Measurements from ENCODE around the gene NDE1. TPM values are rescaled to one million over a fixed set of nuclear protein-coding genes. Genes with fewer than 3 reads are reported as not detected.
"Not testable (repeated sequence)": the region's sequence is repeated elsewhere in the genome, so short reads cannot be mapped to it uniquely, and the experiment has no call there.

NDE1 gene
- total and polyA plus RNA-seq, 8 donors, result 3.3 to 13.2 (median 5.9) TPM

GRCh38 chr16:15721018-15721417 lies 71.0 kb downstream of the NDE1 start:
- Histone ChIP-seq H3K9me3 (no peaks in the 10 kb centered on the region), H3K27ac (no peak overlapping the region), H3K27me3 (no peaks in the 10 kb centered on the region), H3K4me3 (no peak overlapping the region), H3K36me3 (peaks cover 0 to 4% (median 0%) of the 10 kb centered on the region in 3 donors), H3K4me1 (no peaks in the 10 kb centered on the region)
- WGBS, 2 donors, result 92 to 96% methylated on average over 14 of the region's 14 CpGs
- no peak for TF ChIP-seq CTCF (IDR thresholded peaks at IDR 0.05)
- FAIRE-seq (no peak), ATAC-seq (no peak), DNase-seq (no peak)
- intact Hi-C loops (cut with DNase I), result no loop called here

- no peak for TF ChIP-seq CTCF (IDR thresholded peaks at IDR 0.05)
- Histone ChIP-seq H3K9me3 (no peaks in the 10 kb centered on the region), H3K4me3 (no peak overlapping the region), H3K4me1 (no peaks in the 10 kb centered on the region), H3K36me3 (peaks cover 0 to 4% (median 0%) of the 10 kb centered on the region in 3 donors), H3K27ac (no peak overlapping the region), H3K27me3 (no peaks in the 10 kb centered on the region)
- WGBS, 2 donors, result 89 to 90% methylated on average over 7 of the region's 7 CpGs
- no peak for FAIRE-seq
- no peak for DNase-seq
- intact Hi-C loops (cut with DNase I), result no loop called here
- ATAC-seq, result no peak
Observed at GRCh38 chr16:15723808-15724207, 73.8 kb downstream of the NDE1 start.

GRCh38 chr16:15725641-15726240 lies 75.7 kb downstream of the NDE1 start:
- WGBS, 2 donors, result 96 to 98% methylated on average over 5 of the region's 5 CpGs
- no peak for TF ChIP-seq CTCF (IDR thresholded peaks at IDR 0.05)
- H3K27ac ChIP-seq, result no peak overlapping the region
- FAIRE-seq (no peak), DNase-seq (no peak), ATAC-seq (no peak)
- H3K27me3 ChIP-seq, result no peaks in the 10 kb centered on the region
- intact Hi-C loops (cut with DNase I), result no loop called here
- H3K4me1 ChIP-seq, result no peaks in the 10 kb centered on the region
- H3K36me3 ChIP-seq, result peaks cover 0 to 4% (median 0%) of the 10 kb centered on the region in 3 donors
- no peaks in the 10 kb centered on the region for H3K9me3 ChIP-seq
- no peak overlapping the region for H3K4me3 ChIP-seq

GRCh38 chr16:15726715-15727114 lies 76.7 kb downstream of the NDE1 start:
- FAIRE-seq (no peak), DNase-seq (peak in 1 of 6 donors; percentile 44), ATAC-seq (peak in 1 of 4 donors; percentile 49)
- intact Hi-C loops (cut with DNase I), result no loop called here
- Histone ChIP-seq H3K27ac (no peak overlapping the region), H3K4me1 (no peaks in the 10 kb centered on the region), H3K9me3 (no peaks in the 10 kb centered on the region), H3K36me3 (peaks cover 0 to 4% (median 0%) of the 10 kb centered on the region in 3 donors), H3K4me3 (no peak overlapping the region), H3K27me3 (no peaks in the 10 kb centered on the region)
- TF ChIP-seq CTCF (IDR thresholded peaks at IDR 0.05), result no peak
- 92 to 96% methylated on average over 18 of the region's 18 CpGs for WGBS, 2 donors

- ATAC-seq; FAIRE-seq; H3K4me1 ChIP-seq; H3K27me3 ChIP-seq; H3K36me3 ChIP-seq; H3K27ac ChIP-seq; H3K9me3 ChIP-seq; DNase-seq; H3K4me3 ChIP-seq; intact Hi-C loops (cut with DNase I): not testable (repeated sequence)
- 95 to 100% methylated on average over 5 of the region's 5 CpGs for WGBS, 2 donors
Observed at GRCh38 chr16:15727697-15728096, 77.7 kb downstream of the NDE1 start.
